Fibroblast of villous mesenchyme (primary cell): ENCODE measurements around the gene FAM117A. TPM values are rescaled to one million over a fixed set of nuclear protein-coding genes. Genes with fewer than 3 reads are reported as not detected.
"Not testable (repeated sequence)": the region's sequence is repeated elsewhere in the genome, so short reads cannot be mapped to it uniquely, and the experiment has no call there.

Experiments
- DNase-seq: peaks from one replicate; pipeline ENCODE4 v3.0.0-alpha.2; 2010; ENCODE audit warnings: low read depth
- H3K4me3 ChIP-seq: 2 replicates; pipeline ENCODE4 v1.5.1; 2011; ENCODE audit warnings: low read depth, mild to moderate bottlenecking, low read length
- CTCF ChIP-seq: IDR thresholded peaks from 2 replicates; pipeline ENCODE4 v1.5.1; 2012; ENCODE audit warnings: low read depth, mild to moderate bottlenecking, low read length; ENCODE audit not compliant: insufficient read depth
- total RNA-seq: library from RNA; depleted of rRNA; stranded (reverse); fragments of >200 nt; gene quantifications from 2 replicates; pipeline ENCODE4 v1.2.3, GENCODE V29; 2012

The FAM117A gene
- total RNA-seq, 1 donor: 1.7 TPM

GRCh38 chr17:49680314-49680713 lies 83.6 kb downstream of the FAM117A start:
- no peak overlapping the region for H3K4me3 ChIP-seq
- TF ChIP-seq CTCF: no peak
- DNase-seq: no peak

GRCh38 chr17:49677933-49678847 lies 85.7 kb downstream of the FAM117A start, which contains the start of gene SPOP:
TSS of gene SPOP (minus strand) at chr17:49678097. CDS start at chr17:49622810, 55,287 bp downstream.
- peak; percentile 100 for DNase-seq
- TF ChIP-seq CTCF: no peak
- peak within 1 kb of the TSS; percentile 79 for H3K4me3 ChIP-seq

GRCh38 chr17:49677134-49677932 lies 86.6 kb downstream of the FAM117A start:
- no peak for TF ChIP-seq CTCF
- DNase-seq: peak; percentile 94
- peak overlapping the region; percentile 79 for H3K4me3 ChIP-seq

GRCh38 chr17:49676276-49676868 lies 87.6 kb downstream of the FAM117A start:
- peak overlapping the region; percentile 79 for H3K4me3 ChIP-seq
- no peak for TF ChIP-seq CTCF
- peak; percentile 39 for DNase-seq

- H3K4me3 ChIP-seq: no peak overlapping the region
- TF ChIP-seq CTCF: no peak
- no peak for DNase-seq
Observed at GRCh38 chr17:49674507-49674906, 89.4 kb downstream of the FAM117A start.

GRCh38 chr17:49673679-49674078 lies 90.3 kb downstream of the FAM117A start:
- not testable (repeated sequence) for H3K4me3 ChIP-seq, DNase-seq

- TF ChIP-seq CTCF: no peak
- no peak overlapping the region for H3K4me3 ChIP-seq
- peak; percentile 41 for DNase-seq
Observed at GRCh38 chr17:49670641-49671040, 93.3 kb downstream of the FAM117A start.
